HG03432 (cell line): ENCODE results near the gene LIM2.
A peak's percentile ranks its signal among the peaks of the same experiment; 100 is the strongest.
"Not testable (repeated sequence)": the region's sequence is repeated elsewhere in the genome, so short reads cannot be mapped to it uniquely, and the experiment has no call there.

Experiments
- ATAC-seq: cut with Tn5 transposase; IDR thresholded peaks from one replicate; pipeline ENCODE4 v1.9.1; 2021; ENCODE audit warnings: mild to moderate bottlenecking, moderate library complexity; ENCODE audit not compliant: unreplicated experiment

The LIM2 gene

GRCh38 chr19:51387924-51388389 is at the start of gene LIM2:
TSS of gene LIM2 (minus strand) at chr19:51387974. CDS start at chr19:51387443, 531 bp downstream.
- ATAC-seq, result no peak

- no peak for ATAC-seq
Observed at GRCh38 chr19:51434456-51434855, 46.7 kb upstream of the LIM2 start.

- ATAC-seq, result no peak
Observed at GRCh38 chr19:51433043-51433442, 45.3 kb upstream of the LIM2 start.

GRCh38 chr19:51431124-51431523 is 43.4 kb upstream of the LIM2 start:
- no peak for ATAC-seq

GRCh38 chr19:51430221-51430620 is 42.4 kb upstream of the LIM2 start:
- no peak for ATAC-seq

- no peak for ATAC-seq
Observed at GRCh38 chr19:51427201-51427600, 39.4 kb upstream of the LIM2 start.

- ATAC-seq, result peak; percentile 45
Observed at GRCh38 chr19:51422053-51422448, 34.3 kb upstream of the LIM2 start.

- ATAC-seq, result no peak
Observed at GRCh38 chr19:51421229-51422052, 33.7 kb upstream of the LIM2 start.

- not testable (repeated sequence) for ATAC-seq
Observed at GRCh38 chr19:51420511-51420910, 32.7 kb upstream of the LIM2 start.

GRCh38 chr19:51418707-51419106 is 30.9 kb upstream of the LIM2 start:
- no peak for ATAC-seq

- peak; percentile 42 for ATAC-seq
Observed at GRCh38 chr19:51417810-51418157, 30.0 kb upstream of the LIM2 start.

- ATAC-seq, result peak; percentile 70
Observed at GRCh38 chr19:51417107-51417809, 29.5 kb upstream of the LIM2 start, which contains the start of gene SIGLEC10. TSS of gene SIGLEC10 (minus strand) at chr19:51417642. CDS start at chr19:51417581, 61 bp downstream.

GRCh38 chr19:51416422-51416821 is 28.6 kb upstream of the LIM2 start:
- ATAC-seq, result not testable (repeated sequence)

- ATAC-seq, result no peak
Observed at GRCh38 chr19:51415187-51415586, 27.4 kb upstream of the LIM2 start.

- ATAC-seq, result no peak
Observed at GRCh38 chr19:51410950-51411748, 23.4 kb upstream of the LIM2 start.

- no peak for ATAC-seq
Observed at GRCh38 chr19:51407511-51408131, 19.8 kb upstream of the LIM2 start.

- ATAC-seq, result no peak
Observed at GRCh38 chr19:51402117-51402516, 14.3 kb upstream of the LIM2 start.

GRCh38 chr19:51399936-51400335 is 12.2 kb upstream of the LIM2 start:
- ATAC-seq, result not testable (repeated sequence)

GRCh38 chr19:51399231-51399630 is 11.5 kb upstream of the LIM2 start:
- no peak for ATAC-seq

GRCh38 chr19:51398096-51398704 is 10.4 kb upstream of the LIM2 start:
- ATAC-seq, result no peak
